Stimulated activated CD8-positive, alpha-beta memory T cell treated with anti-CD3 and anti-CD28 coated beads, Interleukin-7, amount 100 ng/mL, for 4 hours (primary cell): ENCODE results near the gene DBNDD1.
"Not testable (repeated sequence)": the region's sequence is repeated elsewhere in the genome, so short reads cannot be mapped to it uniquely, and the experiment has no call there.

Experiments used
- DNase-seq, 2 donors: peaks; one replicate each; pipeline ENCODE4 v3.0.0-alpha.2; 2020; ENCODE audit warnings: low read depth in 2 of 2

DBNDD1 gene

DNA sequence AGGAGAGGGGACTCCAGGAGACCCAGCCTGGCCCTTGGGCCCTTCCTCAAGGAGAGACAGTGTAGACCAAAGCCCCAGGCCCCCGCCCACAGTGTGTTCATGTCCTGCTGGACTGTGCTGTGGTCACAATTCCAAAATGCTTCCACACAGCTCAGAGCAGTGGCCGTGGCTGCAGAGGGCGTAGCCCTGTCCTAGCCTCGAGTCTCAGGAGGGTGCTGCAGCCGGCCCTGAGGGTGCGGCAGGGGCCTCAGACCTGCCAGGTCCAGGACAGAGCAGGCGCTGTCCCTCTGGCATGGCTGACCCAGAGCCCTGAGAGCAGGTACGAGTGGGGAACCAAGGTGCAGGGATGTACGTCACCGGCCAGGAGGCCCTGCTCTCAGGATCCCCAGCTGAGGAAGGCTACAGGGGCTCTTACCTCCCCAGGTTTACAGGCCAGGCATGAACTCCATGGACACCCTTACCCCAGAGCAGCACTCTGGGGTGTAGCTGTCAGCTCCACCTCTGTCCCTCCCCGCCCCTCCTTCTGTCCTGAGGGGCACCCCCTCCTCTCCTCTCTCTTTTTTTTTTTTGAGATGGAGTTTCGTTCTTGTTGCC lies 7.3 kb downstream of the DBNDD1 start:
- DNase-seq = no peak

DNA sequence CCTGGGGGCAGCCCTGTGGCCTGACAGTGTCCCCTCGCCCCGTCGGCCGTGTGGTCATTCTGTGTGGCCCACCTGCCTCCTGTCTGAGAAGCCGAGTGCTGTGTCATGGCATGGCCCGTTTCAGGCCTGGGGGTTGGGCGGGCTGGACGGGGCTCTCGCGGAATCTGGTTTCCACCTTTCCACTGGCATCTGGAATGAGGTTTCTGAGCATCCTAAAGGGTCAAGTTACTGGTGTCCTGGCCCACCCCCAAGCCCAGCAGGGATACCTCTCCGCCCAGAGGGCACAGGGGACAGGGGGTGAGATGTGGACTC lies 7.8 kb downstream of the DBNDD1 start:
- no peak for DNase-seq

DNA sequence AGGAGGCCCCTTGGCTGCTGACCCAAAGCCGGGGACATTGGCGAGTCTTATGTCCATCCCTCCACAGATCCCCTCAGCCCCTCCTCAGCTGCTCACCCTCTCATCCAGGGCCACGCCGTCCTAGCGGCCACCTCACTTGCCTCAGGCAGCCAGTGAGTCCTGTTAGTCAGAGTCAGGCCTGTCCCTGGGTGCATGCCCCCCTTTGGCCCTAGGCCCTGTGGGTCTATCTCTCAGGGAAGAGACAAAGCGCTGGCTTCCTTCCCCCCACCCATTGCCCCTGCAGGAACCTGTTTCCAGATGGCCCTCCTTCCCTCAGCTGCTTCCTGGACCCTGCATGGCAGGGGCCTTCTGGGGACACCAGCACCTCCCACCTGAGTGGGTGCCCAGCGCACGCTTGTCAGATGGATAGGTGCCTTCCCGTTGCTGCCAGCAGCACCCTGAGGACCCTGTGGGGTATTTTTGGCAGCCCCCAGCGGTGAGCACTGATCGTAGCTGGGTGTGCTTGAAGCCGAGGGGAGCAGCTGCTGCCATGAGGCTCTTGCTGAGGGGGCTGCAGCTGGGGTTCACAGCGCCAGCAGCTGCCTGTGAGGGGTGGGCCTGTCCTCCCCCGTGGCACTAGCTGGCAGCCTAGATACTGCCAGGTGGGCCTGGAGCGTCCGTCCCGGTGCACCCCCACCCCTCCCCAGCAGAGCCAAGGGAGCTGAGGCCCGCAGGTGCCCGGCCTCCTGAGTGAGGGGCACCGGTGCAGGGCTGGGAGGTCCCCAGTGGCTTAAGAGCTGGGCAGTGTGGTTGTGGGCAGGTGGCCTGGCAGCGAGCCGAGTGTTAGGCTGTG lies 8.4 kb downstream of the DBNDD1 start:
- DNase-seq = no peak

DNA sequence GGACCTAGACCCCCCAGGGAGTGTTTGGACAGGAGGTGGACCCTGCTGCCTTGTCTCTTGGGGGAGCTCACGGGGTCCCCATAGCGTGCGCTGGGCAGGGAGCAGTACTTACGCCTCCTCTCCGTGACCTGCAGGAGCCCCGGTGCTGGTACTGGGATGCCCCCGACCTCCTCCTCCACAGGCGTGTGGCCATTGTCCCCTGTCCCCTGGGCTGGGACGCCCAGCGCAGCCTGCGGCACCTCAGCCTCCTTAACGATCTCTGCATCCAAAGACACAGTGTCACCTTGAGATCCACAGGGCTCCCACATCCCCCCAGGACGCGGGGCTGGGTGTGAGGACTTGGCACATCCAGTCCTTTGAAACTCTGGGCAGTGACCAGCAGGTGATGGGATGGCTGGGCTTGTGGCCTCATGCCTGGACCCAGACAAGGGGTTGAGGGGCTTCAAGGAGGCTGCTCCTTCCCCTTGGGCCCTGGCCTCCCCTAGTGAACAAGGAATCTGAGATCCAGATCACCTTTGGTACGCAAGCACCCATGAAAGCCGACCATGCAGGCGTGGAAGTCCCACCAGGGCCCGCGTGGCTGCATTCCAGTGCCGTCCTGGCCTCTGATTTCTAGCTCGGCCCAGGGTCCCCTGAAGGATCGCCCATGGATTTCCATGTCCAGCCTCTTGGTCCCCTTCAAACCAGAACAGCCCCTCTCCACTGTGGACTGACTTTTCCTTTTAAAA lies 9.9 kb downstream of the DBNDD1 start:
- no peak for DNase-seq

DNA sequence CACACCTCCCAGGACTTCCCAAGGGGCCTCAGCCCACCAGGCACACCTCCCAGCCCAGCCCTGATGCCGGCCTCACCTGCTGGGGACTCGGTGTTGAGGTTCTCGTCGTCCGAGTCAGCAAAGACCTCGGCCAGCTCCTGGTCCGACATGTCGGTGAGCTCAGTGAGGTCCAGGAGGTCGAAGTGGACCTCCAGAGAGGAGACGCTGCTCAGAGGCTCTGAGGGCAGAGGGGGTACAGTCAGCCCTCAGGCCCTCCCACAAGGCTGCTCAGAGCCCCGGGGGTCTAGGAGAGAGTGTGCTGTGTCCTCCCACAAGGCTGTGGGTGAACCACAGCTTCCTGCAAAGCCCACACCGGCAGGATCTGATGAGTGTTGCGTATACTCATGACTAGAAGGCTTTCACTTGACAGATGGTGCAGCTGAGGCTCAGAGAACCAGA lies 10.5 kb downstream of the DBNDD1 start:
- peak; percentile 71 to 74 for DNase-seq

DNA sequence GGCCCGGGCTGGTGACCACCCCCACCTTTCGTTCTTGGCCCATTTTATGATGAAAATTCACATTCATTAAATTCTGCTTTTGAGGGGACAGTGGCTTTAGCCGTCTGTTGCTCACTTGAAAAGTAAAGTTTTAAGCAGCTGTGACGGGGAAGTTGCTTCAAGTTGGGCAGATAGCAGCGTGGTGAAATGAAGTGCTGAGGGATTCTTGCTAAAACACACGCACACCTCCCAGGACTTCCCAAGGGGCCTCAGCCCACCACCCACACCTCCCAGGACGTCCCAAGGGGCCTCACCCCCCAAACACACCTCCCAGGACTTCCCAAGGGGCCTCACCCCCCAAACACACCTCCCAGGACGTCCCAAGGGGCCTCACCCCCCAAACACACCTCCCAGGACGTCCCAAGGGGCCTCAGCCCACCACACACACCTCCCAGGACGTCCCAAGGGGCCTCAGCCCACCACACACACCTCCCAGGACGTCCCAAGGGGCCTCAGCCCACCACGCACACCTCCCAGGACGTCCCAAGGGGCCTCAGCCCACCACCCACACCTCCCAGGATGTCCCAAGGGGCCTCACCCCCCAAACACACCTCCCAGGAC lies 11.5 kb downstream of the DBNDD1 start:
- not testable (repeated sequence) for DNase-seq

DNA sequence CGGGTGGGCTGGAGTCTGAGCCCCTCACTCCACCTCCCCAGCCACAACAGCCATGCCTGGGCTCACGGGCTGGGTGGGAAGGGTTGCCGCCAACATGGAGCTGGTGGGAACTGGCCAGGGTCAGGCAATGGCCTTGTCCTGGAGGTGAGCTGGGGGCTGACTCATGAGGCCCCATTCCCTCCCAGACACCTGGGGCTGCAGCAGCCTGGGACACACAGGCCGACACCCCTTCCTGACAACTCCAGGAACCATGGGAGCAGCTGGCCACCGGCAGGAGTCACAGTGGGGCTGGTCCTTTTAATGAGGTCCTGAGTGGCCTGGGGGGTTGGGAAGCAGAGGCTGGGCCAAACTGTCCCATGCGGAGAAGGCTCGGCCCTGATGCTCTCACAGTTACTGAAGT lies 12.2 kb downstream of the DBNDD1 start:
- no peak for DNase-seq

DNA sequence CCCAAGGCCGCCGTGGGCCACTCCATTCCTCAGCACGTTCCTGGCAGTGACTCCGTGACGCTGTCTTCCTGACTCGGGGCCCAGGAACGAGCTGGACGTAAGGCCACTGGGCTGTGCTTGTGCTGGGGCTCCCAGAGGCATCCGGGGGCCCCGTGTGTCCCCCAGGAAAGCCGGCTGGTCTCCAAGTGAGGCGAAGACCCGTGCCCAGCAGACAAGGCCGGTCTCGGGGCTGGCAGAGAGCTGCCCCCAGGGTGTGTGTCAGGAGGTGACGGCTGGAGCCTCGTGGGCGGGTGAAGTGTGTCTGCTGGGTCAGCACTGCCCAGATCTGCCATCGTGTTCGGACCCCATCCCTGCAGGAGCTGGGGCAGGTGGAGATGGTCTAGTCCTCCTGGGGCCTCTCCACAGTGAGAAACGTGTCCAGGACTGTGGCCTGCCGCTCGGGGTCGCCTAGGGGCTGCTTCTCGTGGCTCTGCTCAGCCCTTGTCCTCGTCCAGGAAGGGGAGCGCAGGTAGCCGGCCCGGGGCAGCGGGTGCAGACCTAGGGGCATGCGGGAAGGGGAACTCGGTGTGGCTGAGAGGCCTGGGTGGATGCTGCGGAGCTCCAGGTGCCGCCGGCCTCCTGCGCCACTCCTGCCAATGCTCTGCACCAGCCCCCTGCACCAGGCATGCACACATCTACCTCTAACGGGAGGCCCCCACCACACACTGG lies 13.1 kb downstream of the DBNDD1 start:
- DNase-seq = no peak

DNA sequence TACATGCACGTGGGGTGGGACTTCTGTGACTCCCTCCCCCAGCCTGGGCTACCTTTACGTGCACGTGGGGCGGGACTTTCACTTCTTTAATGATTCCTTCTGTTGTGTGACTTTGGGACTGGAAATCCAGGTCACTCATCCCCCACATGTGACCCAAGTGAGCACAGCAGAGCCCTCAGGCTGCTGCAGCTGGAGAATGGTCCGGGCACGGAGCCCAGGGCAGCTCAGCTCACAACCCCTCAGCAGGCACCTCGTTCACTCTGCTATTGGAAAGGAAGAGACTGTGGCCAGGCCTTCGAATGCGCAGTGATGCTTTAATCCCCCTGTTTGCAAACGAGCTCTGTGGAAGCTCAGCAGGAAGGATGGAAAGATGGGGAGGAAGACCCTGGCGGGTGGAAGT lies 14.7 kb downstream of the DBNDD1 start:
- DNase-seq = no peak

DNA sequence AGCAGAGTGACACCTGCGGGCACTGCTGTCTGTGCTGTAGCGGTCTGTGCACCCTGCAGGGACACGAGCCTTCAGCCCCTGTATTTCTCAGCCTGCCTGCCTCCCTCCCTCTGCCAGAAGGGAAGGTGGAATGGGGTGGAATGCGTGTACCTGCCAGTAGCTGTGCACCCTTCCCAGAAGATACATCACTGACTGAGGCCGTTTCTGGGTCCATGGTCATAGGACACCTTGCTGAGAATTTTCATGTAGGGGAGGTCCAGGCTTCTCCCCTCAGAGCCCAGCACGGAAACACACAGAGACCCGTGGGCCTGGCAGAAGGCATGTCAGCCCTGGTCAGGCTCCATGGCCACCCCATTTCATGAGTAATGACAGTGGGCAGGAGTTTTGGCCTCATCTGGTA lies 16.5 kb downstream of the DBNDD1 start:
- DNase-seq = no peak

DNA sequence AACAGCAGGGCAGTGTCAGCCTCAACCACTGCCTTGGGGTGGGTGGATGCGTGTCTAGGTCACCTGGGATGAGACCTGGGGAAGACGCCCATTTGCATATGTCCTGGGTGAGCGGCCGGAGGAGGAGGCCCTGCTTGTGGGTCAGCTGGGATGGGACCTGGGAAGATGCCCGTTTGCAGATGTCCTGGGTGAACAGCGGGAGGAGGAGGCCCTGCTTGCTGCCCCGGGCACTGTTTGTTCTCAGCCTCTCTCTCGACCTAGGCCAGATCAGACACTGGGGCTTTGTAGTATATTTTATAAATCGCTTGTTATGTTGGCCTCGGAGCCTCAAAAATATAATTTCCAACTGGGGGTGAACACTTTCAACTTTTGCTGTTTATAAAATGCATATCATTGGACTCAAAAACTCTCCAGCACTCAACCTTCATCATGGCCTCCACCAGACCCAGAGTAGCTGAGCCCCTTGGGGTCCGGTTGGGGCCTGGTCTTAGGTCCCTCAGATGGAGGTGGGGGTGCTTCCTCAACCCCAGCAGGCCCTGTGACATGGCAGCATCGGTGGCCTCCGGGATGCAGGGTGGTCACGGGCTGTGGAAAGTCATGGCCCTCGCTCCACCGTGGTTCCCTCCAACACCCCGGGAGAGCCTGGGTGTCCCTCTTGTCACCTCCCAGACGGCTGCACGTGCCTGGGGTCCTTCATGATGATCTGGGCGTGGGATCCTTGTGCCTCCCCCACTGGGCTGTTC lies 17.3 kb downstream of the DBNDD1 start:
- DNase-seq = no peak

DNA sequence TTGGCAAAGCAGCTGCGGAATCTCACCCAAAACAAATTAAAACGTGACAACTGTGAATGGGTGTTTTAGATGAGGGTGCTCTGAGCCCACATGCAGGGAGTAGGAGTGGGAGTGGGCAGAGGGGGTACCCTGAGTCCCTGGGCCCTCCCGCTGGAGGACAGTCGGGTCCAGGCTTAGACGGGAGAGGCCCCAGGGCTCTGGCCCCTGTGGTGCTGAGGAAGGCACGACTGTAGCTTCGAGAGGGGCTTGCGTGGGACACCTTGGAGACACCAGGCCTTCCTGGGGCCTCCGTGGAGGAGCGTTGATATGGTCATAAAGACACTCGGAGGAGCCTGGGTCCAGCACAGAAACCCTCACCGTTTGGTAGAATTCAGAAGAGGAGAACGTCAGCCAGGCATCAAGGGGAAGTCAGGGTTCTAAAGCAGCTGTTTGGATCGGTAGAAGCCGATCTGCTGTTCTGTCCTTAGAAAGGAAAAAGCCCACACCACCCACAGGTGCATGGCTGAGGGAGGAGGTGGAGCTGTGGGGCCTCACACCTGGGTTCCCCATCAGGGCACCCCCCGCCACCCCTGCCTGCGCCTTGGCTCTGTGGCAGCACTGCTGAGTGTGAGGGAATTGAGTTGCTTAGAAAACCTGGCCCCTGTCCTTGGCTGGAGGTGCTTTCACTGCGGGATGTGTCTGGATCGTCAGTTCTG lies 18.4 kb downstream of the DBNDD1 start:
- no peak for DNase-seq

DNA sequence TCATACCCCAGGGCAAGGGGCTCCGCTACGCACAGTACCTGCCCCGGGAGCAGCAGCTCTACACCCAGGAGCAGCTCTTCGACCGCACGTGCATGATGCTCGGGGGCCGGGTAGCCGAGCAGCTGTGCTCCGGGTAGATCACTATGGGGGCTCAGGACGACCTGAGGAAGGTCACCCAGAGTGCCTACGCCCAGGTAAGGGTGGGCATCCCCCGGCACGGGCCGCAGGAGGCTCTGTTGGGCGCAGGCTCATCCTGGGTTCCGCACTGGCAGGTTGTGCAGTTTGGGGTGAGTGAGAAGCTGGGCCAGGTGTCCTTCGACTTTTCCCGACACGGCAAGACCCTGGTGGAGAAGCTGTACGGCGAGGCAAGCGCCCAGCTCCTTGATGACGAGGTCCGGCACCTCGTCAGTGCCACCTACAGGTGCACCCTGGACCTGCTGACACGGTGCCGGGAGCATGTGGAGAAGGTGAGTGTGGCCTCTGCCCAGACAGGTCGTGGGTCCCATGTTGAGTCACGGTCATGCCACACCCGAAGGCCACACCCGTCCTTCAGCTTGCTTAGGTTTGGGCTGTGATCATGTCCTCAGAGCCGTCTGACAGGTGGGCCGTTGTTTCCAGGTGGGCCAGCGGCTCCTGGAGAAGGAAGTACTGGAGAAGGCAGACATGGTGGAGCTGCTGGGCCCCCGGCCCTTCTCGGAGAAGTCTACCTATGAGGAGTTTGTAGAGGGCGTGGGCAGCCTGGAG lies 19.3 kb downstream of the DBNDD1 start:
- DNase-seq = no peak

DNA sequence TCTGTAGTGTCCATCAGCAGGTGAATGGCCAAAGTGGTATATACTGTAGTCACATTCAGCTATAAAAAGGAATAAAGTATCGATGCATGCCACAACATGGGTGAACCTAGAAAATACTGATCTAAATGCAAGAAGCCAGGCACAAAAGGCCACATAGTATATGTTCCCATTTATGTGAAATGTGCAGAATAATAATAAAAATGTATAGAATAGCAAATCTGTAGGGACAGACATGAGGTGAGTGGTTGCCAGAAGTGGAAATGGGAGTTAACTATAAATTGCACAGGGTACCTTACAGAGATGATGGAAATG lies 23.1 kb downstream of the DBNDD1 start:
- no peak for DNase-seq

DNA sequence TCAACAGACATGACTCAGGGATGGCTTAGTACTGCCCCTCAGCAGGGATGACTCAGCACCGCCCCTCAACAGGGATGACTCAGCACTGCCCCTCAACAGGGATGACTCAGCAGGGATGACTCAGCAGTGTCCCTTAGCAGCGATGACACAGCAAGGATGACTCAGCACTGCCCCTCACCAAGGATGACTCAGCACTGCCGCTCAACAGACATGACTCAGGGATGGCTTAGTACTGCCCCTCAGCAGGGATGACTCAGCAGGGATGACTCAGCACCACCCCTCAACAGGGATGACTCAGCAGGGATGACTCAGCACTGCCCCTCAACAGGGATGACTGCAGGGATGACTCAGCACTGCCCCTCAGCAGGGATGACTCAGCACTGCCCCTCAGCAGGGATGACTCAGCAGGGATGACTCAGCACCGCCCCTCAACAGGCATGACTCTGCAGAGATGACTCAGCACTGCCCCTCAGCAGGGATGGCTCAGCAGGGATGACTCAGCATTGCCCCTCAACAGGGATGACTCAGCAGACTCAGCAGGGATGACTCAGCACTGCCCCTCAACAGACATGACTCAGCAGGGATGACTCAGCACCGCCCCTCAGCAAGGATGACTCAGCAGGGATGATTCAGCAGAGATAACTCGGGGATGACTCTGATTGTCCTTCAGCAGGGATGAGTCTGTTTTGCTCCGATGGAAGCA lies 23.6 kb downstream of the DBNDD1 start:
- DNase-seq = peak; percentile 32 to 43

DNA sequence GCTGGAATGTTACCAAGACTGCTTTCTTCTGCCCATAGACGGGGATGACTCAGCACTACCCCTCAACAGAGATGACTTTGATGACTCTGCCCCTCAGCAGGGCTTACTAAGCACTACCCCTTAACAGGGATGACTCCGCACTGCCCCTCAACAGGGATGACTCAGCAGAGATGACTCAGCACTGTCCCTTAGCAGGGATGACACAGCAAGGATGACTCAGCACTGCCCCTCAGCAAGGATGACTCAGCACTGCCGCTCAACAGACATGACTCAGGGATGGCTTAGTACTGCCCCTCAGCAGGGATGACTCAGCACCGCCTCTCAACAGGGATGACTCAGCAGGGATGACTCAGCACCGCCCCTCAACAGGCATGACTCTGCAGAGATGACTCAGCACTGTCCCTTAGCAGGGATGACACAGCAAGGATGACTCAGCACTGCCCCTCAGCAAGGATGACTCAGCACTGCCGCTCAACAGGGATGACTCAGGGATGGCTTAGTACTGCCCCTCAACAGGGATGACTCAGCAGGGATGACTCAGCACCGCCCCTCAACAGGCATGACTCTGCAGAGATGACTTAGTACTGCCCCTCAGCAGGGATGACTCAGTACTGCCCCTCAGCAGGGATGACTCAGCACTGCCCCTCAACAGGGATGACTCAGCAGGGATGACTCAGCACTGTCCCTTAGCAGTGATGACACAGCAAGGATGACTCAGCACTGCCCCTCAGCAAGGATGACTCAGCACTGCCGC lies 24.4 kb downstream of the DBNDD1 start:
- DNase-seq = peak; percentile 40 to 53

DNA sequence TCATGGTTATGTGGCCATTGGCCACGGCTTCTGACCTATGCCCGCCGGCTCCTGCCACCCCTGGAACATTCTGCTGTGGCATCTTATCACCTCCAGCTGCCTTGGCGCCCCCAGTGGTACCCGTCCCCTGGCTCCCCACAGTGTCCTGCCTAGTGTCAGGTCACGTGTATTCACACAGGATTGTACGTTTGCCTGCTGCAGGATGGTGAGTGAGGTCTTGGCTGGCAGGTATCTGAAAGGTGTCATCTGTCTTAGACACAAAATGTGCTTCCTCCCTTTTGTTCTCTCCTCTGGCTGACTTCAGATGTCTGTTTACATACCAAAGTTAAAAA lies 24.9 kb downstream of the DBNDD1 start:
- DNase-seq = no peak

DNA sequence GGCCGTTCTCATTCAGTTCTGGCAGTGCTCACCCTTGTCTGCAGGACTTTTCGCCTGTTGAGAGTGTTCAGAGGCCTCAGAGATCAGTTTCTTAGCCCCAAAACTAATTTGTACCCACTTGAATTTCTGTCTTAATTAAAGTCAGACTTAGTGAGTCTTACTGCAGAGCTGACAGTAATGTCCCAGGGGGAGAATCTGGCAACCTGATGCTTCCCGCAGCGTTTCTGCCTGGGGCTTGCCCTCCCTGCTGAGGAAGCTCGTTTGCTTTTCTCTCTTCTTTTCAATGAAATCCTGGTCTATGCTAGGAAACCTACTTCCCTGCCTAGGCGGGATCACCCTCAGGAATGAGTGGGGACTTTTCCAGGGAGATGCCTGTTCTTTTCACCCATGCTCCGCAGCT lies 25.3 kb downstream of the DBNDD1 start:
- no peak for DNase-seq

DNA sequence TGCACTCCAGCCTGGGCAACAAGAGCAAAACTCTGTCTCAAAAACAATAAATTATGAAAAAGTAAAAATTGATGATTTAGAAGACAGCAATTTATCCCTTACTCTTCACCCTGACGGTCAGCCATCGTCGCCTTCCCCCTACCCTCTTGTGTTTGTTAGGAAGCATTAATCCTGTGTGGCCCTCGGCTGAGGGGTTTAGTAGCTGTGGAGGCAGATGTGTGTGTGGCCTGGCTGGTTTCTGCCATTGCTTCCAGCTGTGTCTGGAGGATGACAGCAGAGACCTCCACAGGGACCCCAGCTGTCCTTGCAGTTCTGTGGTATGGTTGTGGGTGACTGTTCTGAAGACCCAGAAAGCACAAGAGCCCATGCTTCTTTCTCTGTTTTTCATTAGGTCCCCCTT lies 25.9 kb downstream of the DBNDD1 start:
- DNase-seq = no peak
